Measurements from ENCODE around the gene SCAMP1.
A peak's percentile ranks its signal among the peaks of the same experiment; 100 is the strongest.

SCAMP1 gene

DNA sequence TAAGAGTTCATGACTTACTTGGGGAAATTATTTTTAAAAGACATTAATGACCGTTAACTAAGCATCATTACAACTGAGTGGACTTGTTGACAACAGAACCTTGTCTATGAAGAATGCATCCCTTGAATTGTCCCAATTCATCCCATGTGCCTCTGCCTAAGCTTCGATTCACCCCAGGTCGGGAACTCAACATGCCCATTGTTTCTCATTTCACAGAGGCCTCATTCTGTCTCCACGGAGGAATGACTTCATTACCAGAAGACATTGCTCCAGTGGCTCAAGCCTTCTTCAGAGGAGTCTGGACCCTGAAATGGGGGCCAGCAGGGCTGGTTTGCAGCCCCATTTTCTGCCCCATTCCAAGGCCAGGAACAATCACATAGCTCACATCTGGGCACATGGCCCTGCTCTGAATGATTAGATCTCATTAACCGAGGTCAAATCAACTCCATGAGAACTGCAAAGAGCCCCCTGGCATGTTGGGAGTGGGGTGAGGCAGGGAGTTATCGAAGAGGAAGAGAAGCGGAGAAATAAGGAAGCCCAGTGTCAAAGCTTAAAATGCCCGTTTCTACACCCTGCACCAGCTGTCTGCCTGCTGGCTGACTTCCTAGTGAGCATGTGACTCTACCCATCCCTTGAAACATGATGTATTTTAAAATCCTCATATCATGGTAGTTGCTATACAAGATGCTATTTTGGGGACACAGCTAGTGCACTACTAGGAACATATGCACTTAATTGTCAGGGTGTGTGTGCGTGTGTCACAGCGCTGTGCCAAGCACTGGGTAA is 150.9 kb downstream of the SCAMP1 start:
- FAIRE-seq (no peak), DNase-seq (ENCODE audit: low spot score) (no peak)

- FAIRE-seq, result no peak
- DNase-seq (ENCODE audit: low spot score), result no peak
Observed at GRCh38 chr5:78512435-78512834, 152.0 kb downstream of the SCAMP1 start.

- FAIRE-seq, result no peak
- no peak for DNase-seq (ENCODE audit: low spot score)
Observed at GRCh38 chr5:78513441-78513840, 153.0 kb downstream of the SCAMP1 start.

DNA sequence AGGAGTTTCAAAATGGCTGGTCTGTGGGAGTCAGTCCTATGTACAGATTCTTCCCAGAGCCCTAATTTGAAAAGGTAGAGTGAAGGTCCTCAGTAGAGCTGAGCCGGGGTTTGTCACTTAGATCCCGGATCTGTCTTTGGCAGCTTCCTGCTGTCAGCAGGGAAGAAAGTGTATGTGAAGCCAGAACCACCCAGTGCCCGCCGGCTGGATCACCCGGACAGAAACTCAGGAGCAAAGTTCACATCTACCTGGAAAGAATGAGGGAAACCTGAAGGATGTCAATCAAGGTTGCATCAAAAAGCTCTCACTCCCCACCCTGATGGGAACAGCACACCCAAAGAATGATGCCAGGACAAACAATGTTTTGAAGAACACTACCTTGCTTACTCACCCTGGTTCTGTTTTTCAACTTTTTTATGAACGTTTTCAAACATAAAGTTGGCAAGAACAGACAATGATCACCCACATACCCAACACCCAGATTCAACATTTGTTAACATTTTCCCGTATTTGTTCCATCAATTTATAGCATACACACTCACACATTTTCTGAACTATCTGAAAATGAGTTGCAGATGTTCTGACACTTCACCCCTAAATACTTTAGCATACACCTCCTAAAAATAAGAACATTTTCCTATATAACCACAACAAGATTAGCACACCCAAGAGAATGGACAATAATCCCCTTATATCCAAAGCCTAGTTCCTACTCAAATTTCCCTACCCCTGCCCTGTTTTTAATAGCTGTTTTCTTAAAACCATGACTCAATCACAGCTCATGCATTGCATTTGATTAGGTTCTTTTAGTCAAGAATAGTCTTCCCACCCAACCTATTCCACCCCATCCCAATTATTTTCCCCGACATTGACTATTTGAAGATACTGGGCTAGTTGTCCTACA is 154.3 kb downstream of the SCAMP1 start:
- FAIRE-seq (no peak), DNase-seq (ENCODE audit: low spot score) (no peak)

DNA sequence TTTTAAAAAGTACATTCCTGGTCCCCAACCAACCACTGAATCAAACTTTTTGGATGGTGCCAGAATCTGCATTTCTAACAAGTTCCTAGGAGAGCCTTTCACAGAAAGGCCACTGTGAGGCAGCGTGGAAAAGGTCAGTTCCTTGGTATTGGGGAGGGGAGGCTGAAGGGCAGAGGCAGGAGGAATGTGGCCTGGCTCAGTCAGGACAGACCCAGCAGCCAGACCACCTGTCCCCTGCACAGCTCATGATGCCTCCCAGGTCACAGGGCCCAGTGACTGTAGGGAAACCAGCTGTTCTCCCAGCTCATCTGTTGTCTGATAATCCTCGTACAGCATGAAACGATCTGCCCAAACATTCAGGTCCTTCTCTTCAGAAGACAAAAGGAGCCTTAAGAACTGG is 155.3 kb downstream of the SCAMP1 start:
- FAIRE-seq, result no peak
- no peak for DNase-seq (ENCODE audit: low spot score)

GRCh38 chr5:78518365-78519197 is 158.2 kb downstream of the SCAMP1 start:
- FAIRE-seq, result peak; percentile 67
- peak; percentile 91 for DNase-seq (ENCODE audit: low spot score)

DNA sequence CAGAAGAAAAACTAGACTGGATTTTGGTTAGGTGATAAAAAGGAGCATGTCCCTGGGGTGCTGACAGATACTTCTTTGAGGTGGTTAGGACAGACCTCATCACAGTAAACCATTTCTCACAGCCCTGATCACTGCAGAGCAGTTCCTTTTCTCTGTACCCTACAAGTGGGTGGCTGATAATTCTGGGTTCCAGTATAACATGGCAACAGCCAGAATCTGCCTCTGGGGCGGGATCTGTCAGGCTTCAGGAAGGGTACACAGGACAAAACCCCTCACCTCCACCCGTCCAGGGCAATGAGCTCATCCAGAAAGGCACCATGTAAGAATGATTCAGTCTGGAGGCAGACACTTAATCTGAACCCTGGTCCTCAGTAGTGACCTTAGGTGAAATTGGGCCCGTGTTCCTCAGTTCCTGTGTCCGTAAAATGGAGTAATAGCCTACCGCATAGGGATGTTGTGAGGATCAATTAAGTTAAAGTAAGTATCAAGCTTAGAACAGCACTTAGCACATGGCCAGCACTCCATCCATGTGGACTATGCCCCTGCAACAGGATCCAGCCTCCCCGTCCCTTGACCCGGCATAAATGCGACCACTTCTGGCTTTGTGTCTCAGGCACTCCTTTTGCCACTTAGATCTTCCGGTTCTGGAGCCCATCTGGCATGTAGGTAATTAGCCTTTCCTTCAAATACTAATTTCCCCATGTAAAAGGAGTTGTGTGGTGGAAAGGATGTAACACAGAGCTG is 159.0 kb downstream of the SCAMP1 start:
- DNase-seq (ENCODE audit: low spot score), result no peak
- FAIRE-seq, result no peak

DNA sequence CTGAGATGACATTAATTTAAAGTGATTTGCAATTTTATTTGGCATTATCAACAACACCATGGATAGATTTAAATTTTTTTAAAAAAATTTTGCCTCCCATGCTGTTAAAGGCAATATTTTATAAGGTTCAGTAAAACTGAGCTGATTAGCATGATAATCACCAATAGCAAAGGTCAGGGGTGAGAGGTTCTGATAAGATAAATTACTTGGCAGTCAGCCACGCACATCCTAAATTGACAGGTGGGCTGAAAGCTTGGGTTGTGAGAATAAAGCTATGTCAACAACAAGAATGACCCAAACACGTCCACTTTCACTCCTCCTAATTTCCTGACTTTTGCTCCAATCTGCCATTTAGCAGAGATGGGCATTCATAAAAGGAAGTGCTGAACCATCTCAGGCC is 161.0 kb downstream of the SCAMP1 start:
- DNase-seq (ENCODE audit: low spot score), result no peak
- FAIRE-seq, result no peak

DNA sequence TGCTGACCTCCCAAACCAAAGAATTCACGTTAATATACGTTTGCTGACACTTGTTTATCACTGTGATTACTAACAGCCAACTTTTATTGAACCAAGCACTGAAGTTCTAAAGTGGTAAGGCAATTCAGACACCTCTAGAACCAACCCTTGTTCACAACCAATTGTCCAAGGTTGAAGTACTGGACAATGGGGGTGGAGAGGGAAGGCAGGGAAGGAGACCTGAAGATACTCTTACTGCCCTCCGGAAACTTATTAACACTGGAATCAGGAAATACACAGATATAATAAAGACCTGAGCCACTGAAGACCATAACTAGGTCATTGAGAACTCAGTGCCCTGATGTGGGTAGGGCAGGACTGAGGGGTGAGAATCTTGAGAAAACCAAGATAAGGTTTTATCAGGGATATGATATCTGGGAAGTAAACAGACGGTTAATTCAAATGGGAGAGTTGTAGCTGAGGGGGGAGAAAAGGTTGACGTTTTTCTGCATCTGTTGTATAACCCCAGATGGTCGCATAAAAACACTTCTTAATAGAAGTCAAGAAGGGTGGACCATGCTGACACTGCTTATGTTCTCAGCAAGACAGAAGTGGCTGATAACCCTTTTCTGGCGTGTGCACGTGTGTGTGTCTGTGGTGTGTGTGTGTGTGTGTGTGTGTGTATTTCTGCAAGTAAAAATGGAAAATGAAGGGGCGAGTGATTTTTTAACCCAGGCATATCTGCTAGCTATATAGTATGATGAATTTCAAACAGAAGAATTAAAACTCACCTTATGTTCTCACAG is 162.3 kb downstream of the SCAMP1 start:
- no peak for DNase-seq (ENCODE audit: low spot score)
- no peak for FAIRE-seq

GRCh38 chr5:78523314-78524193 is 163.1 kb downstream of the SCAMP1 start:
- DNase-seq (ENCODE audit: low spot score), result no peak
- FAIRE-seq, result no peak

DNA sequence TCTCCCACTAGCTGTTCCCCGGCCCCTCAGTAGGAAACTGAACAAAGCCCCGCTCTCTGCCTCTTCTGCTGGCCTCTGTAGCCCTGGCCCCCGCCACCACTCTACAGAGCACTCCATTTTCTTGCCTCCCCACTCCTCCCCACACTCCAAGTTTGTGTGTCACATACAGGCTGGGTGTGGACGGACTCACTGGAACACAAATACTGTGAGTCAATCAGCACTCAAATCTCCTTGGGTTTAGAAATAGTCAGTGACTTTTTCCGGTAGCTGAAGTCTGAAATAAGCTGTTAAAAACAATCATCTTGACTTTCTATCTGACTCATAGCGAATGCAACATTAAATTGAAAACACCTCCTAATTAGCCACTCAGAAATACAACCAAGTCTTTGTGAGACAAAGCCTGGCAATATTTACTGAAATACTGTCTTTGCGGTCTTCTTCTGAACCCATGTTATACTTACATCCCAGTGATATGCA is 165.7 kb downstream of the SCAMP1 start:
- DNase-seq (ENCODE audit: low spot score) (no peak), FAIRE-seq (no peak)

DNA sequence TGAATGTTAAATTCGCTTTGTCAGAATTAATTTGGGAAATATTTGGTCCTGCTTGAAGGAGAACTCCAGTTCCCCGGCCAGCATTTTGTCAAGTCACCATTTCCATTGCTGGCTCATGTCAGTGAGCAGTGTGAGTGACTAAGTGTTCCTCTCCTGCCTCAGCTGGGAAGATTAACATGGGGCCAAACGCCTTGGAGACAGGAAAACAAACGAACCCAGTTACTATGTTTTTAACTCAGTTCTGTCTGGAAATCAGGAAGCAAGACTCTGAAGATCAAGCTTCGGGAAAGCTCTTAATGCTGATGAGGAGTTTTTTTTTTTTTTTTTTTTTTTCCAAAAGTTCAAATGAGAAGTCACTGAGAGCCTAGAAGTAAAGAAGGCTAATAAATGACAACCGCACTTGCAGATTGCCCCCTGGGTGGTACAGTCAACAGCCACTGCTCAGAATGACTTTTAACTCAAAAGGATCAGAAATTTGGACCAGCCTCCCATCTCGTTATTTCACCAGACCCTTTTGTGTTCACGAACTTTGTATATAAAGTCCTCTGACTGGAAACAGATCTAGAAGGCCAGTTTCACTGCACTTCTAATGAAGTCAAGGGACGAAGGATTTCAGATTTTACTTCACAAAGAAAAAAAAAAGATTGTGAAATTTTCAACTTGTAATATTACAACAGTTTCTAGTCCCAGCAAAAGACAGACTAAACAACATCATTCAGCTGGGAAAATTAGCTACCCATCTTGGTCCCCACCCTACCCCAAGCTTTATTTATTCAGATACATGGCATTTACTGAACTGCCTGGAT is 166.8 kb downstream of the SCAMP1 start:
- DNase-seq (ENCODE audit: low spot score), result peak; percentile 28
- no peak for FAIRE-seq

GRCh38 chr5:78527925-78528324 is 167.5 kb downstream of the SCAMP1 start:
- FAIRE-seq (no peak), DNase-seq (ENCODE audit: low spot score) (no peak)
